Measurements from ENCODE around the gene PGM2L1. TPM values are rescaled to one million over a fixed set of nuclear protein-coding genes. Genes with fewer than 3 reads are reported as not detected.
"Not testable (repeated sequence)": the region's sequence is repeated elsewhere in the genome, so short reads cannot be mapped to it uniquely, and the experiment has no call there.

PGM2L1 gene
- total RNA-seq, 3 donors from 2014 or later, result 2.1 to 13.5 (median 6.6) TPM

- Histone ChIP-seq H3K4me1 (peaks cover 0 to 17% of the 10 kb centered on the region in 2 donors), H3K27ac (peak overlapping the region; percentile 75 to 91), H3K27me3 (no peaks in the 10 kb centered on the region), H3K9me3 (no peaks in the 10 kb centered on the region), H3K4me3 (no peak overlapping the region), H3K36me3 (no peaks in the 10 kb centered on the region)
- DNase-seq (ENCODE audit: low spot score in 2 of 2), result no peak
- TF ChIP-seq POLR2A (IDR thresholded peaks at IDR 0.05) (no peak), CTCF (IDR thresholded peaks at IDR 0.05) (no peak), POLR2AphosphoS5 (IDR thresholded peaks at IDR 0.05) (no peak)
- intact Hi-C loops (cut with DNase I; ENCODE audit: low total_unique reads), result no loop called here
Measured at GRCh38 chr11:74417860-74418508, 19.8 kb upstream of the PGM2L1 start.

GRCh38 chr11:74417379-74417804 lies 19.2 kb upstream of the PGM2L1 start:
- Histone ChIP-seq H3K27ac (peak overlapping the region; percentile 75 to 91), H3K9me3 (no peaks in the 10 kb centered on the region), H3K4me1 (peaks cover 0 to 17% of the 10 kb centered on the region in 2 donors), H3K36me3 (no peaks in the 10 kb centered on the region), H3K4me3 (no peak overlapping the region), H3K27me3 (no peaks in the 10 kb centered on the region)
- intact Hi-C loops (cut with DNase I; ENCODE audit: low total_unique reads), result no loop called here
- no peak for DNase-seq (ENCODE audit: low spot score in 2 of 2)
- TF ChIP-seq POLR2A (IDR thresholded peaks at IDR 0.05) (no peak), POLR2AphosphoS5 (IDR thresholded peaks at IDR 0.05) (no peak), CTCF (IDR thresholded peaks at IDR 0.05) (no peak)

GRCh38 chr11:74416974-74417373 lies 18.7 kb upstream of the PGM2L1 start:
- H3K36me3 ChIP-seq; intact Hi-C loops (cut with DNase I; ENCODE audit: low total_unique reads); DNase-seq (ENCODE audit: low spot score in 2 of 2); H3K9me3 ChIP-seq; H3K4me3 ChIP-seq; H3K27me3 ChIP-seq: not testable (repeated sequence)
- peak overlapping the region; percentile 45 to 55 for H3K27ac ChIP-seq
- peaks cover 0 to 17% of the 10 kb centered on the region in 2 donors for H3K4me1 ChIP-seq

- Histone ChIP-seq H3K4me1 (peaks cover 0 to 8% of the 10 kb centered on the region in 2 donors), H3K27ac (no peak overlapping the region), H3K9me3 (no peaks in the 10 kb centered on the region), H3K4me3 (peak overlapping the region in 2 of 3 donors; percentile 22 to 29), H3K36me3 (no peaks in the 10 kb centered on the region), H3K27me3 (no peaks in the 10 kb centered on the region)
- TF ChIP-seq POLR2A (IDR thresholded peaks at IDR 0.05), result no peak
- no peak for TF ChIP-seq POLR2AphosphoS5 (IDR thresholded peaks at IDR 0.05)
- intact Hi-C loops (cut with DNase I; ENCODE audit: low total_unique reads), result no loop called here
- no peak for DNase-seq (ENCODE audit: low spot score in 2 of 2)
Measured at GRCh38 chr11:74412733-74413359, 14.6 kb upstream of the PGM2L1 start.

GRCh38 chr11:74412321-74412720 lies 14.1 kb upstream of the PGM2L1 start:
- Histone ChIP-seq H3K36me3 (no peaks in the 10 kb centered on the region), H3K27me3 (no peaks in the 10 kb centered on the region), H3K4me3 (no peak overlapping the region), H3K27ac (no peak overlapping the region), H3K9me3 (no peaks in the 10 kb centered on the region), H3K4me1 (peaks cover 0 to 6% of the 10 kb centered on the region in 2 donors)
- TF ChIP-seq POLR2A (IDR thresholded peaks at IDR 0.05) (no peak), CTCF (IDR thresholded peaks at IDR 0.05) (no peak), POLR2AphosphoS5 (IDR thresholded peaks at IDR 0.05) (no peak)
- no peak for DNase-seq (ENCODE audit: low spot score in 2 of 2)
- intact Hi-C loops (cut with DNase I; ENCODE audit: low total_unique reads), result no loop called here

GRCh38 chr11:74409633-74410032 lies 11.4 kb upstream of the PGM2L1 start:
- H3K4me1 ChIP-seq, result no peaks in the 10 kb centered on the region
- H3K27me3 ChIP-seq, result no peaks in the 10 kb centered on the region
- intact Hi-C loops (cut with DNase I; ENCODE audit: low total_unique reads), result no loop called here
- TF ChIP-seq POLR2A (IDR thresholded peaks at IDR 0.05) (no peak), CTCF (IDR thresholded peaks at IDR 0.05) (no peak), POLR2AphosphoS5 (IDR thresholded peaks at IDR 0.05) (no peak)
- no peaks in the 10 kb centered on the region for H3K36me3 ChIP-seq
- no peak for DNase-seq (ENCODE audit: low spot score in 2 of 2)
- H3K27ac ChIP-seq, result no peak overlapping the region
- H3K4me3 ChIP-seq, result no peak overlapping the region
- no peaks in the 10 kb centered on the region for H3K9me3 ChIP-seq
